ENCODE data around the gene SERPINI1.
"Not testable (repeated sequence)": the region's sequence is repeated elsewhere in the genome, so short reads cannot be mapped to it uniquely, and the experiment has no call there.

The SERPINI1 gene

DNA sequence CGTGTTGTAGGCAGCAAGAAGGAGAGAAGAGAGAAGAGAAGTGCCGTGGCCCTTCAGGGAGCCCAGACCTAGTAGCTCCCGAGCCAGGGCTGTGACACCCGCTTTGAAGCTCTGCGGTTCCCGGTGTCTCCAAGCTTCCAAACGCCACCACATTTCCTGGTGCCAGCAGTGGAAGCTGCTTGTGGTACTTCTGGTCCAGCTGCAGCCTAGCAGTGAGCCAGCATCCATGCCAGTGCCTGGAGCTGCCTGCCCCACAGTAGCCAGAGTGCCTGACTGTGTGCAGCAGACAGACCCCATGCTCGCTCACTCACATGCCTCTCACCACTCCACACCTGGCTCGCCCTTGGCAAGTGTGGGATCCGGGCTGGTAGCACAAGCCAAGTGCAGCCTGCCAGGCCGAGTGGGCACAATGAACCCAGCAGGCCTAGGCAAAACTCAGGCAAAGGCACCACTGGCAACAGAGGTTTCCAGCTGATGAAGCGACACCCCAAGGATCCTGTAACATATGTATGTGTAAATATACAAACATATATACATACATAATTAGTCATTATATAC, 85.8 kb downstream of the SERPINI1 start:
- no peak for DNase-seq (ENCODE audit: low read depth)
- TF ChIP-seq, protein P1, sequence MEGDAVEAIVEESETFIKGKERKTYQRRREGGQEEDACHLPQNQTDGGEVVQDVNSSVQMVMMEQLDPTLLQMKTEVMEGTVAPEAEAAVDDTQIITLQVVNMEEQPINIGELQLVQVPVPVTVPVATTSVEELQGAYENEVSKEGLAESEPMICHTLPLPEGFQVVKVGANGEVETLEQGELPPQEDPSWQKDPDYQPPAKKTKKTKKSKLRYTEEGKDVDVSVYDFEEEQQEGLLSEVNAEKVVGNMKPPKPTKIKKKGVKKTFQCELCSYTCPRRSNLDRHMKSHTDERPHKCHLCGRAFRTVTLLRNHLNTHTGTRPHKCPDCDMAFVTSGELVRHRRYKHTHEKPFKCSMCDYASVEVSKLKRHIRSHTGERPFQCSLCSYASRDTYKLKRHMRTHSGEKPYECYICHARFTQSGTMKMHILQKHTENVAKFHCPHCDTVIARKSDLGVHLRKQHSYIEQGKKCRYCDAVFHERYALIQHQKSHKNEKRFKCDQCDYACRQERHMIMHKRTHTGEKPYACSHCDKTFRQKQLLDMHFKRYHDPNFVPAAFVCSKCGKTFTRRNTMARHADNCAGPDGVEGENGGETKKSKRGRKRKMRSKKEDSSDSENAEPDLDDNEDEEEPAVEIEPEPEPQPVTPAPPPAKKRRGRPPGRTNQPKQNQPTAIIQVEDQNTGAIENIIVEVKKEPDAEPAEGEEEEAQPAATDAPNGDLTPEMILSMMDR (IDR thresholded peaks at IDR 0.05; ENCODE audit: insufficient read depth, low read depth, low read length, missing control alignments): no peak
- no peak overlapping the region for H3K4me3 ChIP-seq (ENCODE audit: low read length)

DNA sequence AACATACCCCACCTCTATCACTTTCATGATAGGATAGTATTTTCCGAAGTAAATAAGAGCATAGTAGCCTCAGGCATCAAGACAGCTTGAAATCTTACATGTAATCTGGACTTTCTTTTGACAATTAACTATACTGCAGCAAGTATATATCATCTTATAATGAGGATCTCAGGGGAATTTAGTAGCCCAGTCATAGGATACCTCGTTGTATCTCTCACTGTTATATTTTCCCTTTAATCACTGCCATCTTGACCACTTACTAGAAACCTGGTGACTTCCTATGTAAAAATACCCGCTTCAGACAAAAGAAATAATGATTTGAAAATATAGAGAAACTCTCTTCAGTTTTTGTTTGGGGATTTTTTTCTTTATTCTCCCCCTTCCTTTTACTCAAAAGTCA, 88.2 kb downstream of the SERPINI1 start:
- TF ChIP-seq, protein P1 (IDR thresholded peaks at IDR 0.05; ENCODE audit: insufficient read depth, low read depth, low read length, missing control alignments): no peak
- H3K4me3 ChIP-seq (ENCODE audit: low read length): no peak overlapping the region
- DNase-seq (ENCODE audit: low read depth): no peak

DNA sequence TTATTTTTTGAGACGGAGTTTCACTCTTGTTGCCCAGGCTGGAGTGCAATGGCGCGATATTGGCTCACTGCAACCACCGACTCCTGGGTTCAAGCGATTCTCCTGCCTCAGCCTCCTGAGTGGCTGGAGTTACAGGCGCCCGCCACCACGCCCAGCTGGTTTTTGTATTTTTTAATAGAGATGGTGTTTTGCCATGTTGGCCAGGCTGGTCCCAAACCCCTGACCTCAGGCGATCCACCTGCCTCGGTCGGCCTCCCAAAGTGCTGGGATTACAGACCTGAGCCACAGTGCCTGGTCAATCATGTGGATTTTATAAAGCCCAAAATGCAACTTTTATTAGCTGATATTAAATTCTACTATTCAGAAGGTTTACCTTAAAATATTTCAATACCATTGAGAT, 92.1 kb downstream of the SERPINI1 start:
- H3K4me3 ChIP-seq (ENCODE audit: low read length); DNase-seq (ENCODE audit: low read depth): not testable (repeated sequence)

DNA sequence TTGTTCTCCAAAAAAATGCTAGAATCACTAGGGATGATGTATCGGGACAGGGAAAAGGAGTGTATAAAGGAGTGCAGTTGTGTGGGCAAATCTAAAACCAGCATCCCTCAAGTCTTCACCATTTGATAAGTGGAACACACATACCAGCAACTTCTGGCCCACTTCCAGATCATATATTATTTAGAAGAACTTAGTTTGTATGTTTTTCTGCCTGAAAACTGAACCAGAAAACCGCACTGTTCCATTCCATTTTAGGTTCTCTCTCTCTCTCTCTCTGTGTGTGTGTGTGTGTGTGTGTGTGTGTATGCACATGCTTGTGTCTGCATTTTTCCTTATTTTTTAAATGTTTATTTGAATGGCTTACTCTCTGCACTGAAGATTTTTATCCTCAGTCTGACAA, 93.5 kb downstream of the SERPINI1 start:
- TF ChIP-seq, protein P1 (IDR thresholded peaks at IDR 0.05; ENCODE audit: insufficient read depth, low read depth, low read length, missing control alignments): no peak
- no peak for DNase-seq (ENCODE audit: low read depth)
- H3K4me3 ChIP-seq (ENCODE audit: low read length): no peak overlapping the region

DNA sequence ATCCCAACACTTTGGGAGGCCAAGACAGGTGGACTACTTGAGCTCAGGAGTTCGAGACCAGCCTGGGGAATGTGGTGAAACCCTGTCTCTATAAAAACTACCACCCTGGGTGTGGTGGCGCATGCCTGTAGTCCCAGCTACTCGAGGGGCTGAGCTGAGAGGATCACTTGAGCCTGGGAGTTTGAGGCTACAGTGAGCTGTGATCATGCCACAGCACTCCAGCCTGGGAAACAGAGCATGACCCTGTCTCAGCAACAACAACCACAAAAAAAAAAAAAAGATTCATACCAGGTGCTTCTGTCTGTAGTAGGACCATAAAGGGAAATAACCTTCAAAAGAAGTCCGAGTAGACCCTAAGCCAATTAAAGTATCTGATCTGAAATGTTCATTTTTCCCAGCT, 94.5 kb downstream of the SERPINI1 start:
- TF ChIP-seq, protein P1 (IDR thresholded peaks at IDR 0.05; ENCODE audit: insufficient read depth, low read depth, low read length, missing control alignments): no peak
- no peak overlapping the region for H3K4me3 ChIP-seq (ENCODE audit: low read length)
- DNase-seq (ENCODE audit: low read depth): no peak

DNA sequence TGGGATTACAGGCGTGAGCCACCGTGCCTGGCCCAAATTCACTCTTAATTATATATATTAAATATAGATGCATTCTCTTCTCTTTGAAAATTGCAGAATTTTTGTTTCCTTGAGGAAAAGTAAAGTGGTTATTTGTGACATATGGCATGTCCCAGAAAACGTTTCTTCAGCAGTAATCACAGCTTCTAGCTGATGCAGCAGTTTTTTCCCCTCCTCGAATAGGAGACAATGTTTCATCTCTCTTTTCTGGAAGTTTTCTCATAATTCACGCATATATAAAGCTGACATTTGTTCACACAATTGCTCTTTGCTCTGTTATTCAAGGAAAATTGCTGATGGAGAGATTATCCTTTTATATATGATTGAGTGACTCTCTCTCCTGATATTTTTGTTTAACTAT, 99.8 kb downstream of the SERPINI1 start:
- no peak overlapping the region for H3K4me3 ChIP-seq (ENCODE audit: low read length)
- TF ChIP-seq, protein P1 (IDR thresholded peaks at IDR 0.05; ENCODE audit: insufficient read depth, low read depth, low read length, missing control alignments): no peak
- no peak for DNase-seq (ENCODE audit: low read depth)

DNA sequence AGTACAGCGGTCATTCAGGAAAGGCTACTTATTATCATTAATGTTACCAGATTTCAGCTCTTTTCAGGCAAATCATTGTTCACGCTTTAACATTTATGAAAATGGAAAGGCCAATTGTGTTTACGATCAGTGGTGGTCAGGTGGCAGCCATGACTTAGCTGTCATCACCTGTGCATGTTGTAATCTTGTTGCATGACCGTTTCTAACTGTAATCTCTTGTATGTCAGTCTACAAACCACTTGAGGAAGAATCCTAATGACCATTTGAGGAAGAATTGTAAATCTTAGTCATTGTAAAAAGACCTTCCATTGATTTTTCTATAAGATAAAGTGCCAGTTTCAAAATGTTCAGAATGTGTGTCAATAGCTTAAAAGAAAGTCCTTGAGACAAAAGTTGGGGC, 100.4 kb downstream of the SERPINI1 start:
- no peak overlapping the region for H3K4me3 ChIP-seq (ENCODE audit: low read length)
- TF ChIP-seq, protein P1 (IDR thresholded peaks at IDR 0.05; ENCODE audit: insufficient read depth, low read depth, low read length, missing control alignments): no peak
- no peak for DNase-seq (ENCODE audit: low read depth)
